NCI-H146 (cell line): ENCODE results near the gene PLCB4.

ENCODE experiments used
- DNase-seq: peaks from one replicate; lab custom pipeline; 2025; lab: John Stamatoyannopoulos, UW

The PLCB4 gene

DNA sequence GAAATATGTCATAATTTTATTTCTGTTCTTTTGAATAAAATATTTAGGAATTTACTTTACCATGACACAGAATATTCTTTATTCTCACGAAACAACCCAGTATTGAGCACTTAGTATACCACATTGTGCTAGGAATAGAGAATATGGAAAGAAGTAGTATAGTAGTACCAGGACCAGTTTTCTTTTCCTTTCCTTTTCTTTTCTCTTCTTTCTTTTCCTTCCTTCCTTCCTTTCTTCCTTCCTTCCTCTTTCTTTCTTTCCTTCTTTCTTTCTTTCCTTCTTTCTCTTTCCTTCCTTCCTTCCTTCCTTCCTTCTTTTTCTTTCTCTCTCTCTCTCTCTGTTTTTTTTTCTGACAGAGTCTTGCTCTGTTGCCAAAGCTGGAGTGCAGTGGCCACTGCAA is 7.5 kb upstream of the PLCB4 start:
- no peak for DNase-seq

DNA sequence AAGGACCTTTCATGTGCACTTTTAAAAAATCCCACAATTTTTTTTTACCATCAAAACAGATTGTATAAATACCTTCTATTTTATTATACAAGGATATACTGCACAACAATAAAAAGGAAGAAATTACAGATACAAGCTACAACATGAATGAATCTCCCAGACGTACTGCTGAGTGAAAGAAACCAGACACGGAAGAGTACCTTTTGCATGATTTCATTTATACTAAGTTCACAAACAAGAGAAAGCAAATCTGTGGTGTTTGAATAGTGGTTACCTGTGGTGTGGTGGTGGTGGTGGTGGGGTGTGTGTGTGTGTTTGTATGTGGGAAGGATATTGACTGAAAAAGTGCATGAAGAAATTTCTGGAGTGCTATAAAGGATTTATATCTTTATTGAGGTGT is 6.8 kb upstream of the PLCB4 start:
- no peak for DNase-seq

DNA sequence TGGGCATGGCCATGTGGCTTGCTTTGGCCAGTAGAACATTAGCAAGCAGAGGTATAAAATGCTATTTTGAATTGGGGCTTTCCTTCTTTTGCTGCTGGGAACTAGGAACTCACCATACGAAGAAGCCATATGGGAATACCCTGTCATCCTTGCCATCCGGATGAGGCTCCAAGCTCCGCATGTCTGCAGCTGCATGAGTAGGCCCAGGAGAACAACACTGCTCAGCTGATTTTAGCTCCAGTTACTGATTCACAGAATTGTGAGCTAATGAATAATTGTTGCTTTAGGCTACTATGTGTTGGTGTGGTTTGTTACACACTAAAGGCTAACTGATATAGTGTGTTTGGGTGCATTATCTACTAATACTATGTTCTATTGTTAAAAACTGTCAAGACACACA is 2.7 kb upstream of the PLCB4 start:
- no peak for DNase-seq

DNA sequence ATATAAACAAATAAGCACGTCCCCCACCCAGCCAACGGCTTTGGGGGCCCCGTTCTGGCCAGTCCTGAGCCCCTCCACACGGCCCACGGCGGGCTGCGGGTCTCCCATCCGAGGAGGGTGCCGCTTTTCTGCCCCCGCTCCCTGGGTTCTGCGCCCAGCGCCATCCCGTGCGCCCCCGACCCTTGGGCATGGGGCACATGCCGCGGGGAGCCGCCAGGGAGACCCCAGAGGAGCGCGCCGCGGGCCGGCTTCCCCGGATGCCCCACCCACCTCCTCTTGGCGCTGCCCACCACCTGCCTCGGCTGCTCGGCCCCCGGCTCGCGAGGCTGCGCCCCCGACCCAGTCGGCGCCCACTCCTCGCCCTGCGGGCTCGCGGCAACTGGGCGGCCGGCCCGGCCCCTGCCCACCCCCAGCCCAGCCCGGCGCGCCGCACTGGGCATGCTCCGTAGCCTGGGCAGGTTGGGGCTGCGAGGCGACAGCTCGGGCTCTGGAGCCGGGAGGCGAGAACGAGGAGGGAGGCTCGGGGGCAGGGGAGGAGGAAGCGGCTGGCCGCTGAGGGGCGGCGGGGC is 570 bp upstream of the PLCB4 start:
- DNase-seq: peak; percentile 89

DNA sequence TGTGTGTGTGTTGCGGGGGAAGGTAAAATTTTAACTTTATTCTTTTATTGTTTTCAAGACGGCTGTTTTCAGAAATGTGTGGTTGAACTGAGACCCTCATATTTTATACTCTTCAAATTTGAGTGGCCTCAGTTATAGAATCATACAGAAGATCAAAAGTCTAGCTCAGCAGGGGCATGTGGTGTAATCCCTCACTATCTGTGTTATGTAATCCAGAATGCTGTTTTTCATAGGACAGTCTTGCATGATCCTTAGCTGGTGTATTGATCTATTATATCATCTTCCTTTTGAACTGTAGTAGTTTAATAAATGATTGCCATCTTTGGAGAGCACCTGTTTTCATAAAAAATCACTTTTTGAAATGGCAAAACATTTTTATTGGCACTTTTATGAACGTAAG is 1.4 kb downstream of the PLCB4 start:
- DNase-seq: no peak

DNA sequence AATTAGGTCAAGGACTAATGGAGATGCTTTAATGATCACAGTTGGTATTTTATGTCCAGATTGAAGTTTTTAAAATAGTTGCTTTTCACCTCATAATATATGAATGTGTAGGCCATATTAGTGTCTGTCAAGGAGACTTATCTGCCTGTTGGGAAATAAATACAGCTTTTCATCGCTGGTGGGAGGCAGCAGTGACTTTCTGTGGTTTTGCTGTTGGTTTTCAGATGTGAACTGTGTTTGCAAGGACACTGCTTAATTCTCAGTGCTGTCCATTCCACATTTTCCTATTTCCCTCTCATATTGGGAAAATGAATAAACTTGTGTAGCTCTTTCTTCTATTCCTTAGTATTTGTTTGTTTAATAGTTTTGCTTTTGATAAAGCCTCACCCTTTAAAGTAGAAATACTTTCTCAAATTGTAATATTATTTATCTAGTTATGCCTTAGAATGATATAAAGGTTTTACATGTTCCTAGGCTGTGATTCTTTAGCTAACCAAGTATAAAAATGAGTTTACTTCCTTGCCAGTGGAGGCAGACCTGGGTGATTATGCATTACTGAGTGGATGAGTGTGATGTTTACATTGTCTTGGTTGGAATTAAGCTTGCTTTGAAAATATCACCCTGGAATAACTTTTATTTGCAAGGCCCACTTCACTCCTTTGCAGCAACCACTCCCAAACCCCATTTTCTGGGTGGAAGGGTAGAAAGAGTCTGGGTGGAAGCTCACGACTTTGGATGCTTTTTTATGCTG is 3.3 kb downstream of the PLCB4 start:
- no peak for DNase-seq

DNA sequence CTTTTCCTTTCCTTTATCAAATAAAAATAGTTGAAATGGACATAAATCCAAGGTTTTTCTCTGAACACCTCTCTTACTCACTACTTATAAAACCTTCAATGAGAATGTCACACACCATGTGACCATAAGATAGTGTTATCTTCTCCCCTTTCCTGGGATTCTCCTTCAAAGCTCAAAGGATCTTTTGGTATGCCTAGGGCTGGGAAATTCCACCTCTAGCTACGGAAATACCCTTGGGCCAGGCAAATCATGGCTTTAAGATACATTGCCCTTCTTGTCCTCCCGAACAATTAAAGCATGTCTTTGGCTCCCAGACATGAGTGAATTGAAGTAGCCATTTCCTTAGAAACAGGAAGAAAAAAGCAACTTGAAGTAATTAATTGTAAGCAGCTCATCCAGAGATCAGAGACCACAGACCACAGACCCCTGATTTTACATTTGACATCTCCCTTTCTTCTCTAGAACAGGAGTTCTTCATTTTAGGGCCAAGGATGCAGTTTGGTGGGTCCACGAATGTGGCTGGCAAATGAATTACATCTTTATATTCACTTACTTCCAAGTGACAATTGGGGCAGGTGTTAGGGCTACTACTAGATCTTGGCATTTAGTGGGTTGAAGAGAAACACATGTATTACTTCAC is 4.1 kb downstream of the PLCB4 start:
- no peak for DNase-seq

DNA sequence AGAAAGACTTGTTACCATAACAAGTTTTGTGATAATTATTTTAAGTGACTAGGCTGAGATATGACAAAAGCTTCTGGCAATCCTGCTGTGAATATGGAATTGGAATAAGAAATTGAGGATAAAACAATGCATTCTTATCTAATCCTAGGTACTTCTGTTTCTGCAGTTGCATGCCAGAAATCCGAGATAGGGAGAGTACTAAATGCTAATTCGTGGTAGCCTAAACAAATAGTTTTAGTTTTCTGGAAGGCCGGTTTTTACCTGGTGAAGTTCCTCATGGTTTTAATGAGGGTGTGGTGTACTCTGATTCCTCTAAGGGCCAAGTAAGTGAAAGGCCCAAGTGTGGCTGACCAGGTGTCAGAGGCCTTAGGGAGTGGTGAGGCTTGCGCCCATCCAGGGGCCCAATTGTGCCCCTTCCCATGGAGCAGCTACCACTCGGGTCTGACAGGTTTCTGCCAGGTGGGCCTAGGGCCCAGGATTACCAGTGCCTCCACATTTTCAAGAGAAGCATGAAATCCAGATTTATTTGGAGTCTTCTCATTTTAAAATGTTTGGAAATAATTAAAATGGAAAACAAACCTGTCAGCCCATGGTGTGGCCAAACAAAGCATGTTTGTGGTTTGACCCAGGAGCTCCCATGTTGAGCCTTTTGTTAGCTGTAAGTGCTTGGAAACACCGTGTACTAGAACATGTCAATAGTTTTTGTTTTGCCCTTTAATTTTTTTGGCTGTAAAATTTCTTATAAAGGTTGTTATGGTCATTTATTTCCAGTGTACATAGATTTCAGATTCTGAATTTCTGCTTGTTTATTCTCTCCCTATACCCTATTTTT is 6.6 kb downstream of the PLCB4 start:
- DNase-seq: peak; percentile 29

DNA sequence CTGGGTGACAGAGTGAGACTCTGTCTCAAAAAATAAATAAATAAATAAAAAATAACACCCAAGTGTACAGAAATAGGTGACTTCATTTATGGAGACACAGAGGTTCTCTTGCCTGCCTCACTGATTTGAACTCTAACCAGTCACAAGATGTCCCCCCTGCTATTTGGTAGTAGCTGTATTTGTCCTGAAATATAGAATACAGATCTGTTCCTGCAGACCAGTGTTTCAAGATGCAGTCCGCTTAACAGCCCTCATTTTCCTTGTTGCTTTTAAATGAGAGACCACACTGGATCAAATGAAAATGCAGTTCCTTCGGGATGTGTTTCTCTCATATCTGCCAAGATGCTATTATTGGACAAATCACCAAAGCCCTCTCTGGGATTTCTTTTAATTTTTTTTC is 7.6 kb downstream of the PLCB4 start:
- DNase-seq: no peak

DNA sequence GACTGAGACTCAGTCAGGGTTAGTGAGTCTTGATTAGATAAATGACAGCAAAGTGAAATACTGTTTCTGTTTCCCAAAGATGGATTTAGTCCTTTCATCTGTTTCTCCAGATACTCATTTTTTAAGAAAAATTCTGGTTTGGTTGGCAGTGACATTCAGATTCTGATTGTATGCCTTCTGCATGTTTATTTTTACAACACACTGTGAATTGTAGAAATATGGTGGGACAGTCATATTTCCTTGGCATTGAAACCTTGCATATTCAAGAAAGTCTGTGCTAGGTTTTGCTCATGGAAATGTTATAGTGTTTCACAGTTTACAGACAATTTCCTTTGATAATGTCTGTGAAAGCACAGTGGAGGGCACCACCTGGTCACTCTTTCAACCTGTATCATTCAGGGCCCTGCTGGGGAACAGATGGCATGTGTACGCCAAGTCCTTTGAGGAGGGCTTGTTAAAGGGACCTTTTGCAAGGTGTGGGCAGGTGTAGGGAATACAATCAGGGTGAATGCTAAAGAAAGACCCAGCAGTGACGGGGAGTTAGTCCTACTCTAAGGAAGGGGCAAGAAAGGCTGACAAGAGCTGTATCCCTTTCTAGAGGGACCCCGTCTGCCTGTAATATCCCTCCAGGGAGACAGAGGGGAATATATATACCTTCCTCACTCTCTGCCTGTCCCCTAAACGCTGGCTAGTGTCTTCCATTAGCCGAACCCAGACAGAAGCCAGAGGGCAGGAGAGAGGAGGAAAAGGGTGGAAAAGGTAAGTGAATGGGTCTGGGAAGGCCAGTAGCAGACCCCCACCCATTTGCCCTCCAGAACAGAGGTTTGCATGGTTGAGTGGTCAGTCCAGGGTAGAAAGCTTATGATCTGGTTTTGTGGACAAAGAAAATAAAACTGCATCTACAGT is 10.2 kb downstream of the PLCB4 start:
- DNase-seq: peak; percentile 91

DNA sequence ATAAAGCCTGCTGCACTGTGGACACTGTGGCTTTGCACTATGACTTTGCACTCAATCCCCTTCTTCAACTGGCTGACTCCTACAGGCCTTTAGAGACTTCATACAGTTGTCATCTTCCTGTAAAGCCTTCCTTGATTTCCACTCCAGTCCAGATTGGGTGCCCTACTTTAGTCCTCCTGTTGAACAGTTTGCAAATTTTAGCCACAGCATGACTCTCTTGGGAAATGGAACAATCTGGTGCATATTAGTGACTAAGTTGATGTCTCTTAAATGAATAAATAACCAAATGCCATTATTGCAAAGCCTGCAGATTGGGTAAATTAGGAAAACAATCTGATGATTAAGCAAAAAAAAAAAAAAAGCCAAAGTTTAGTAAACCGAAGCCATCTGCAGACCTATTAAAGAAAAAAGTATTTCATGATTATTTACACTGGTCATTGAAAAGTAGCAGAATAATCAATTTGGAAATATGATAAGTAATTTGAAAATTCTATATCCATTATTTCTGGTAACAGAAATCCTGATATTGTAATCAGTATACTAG is 12.6 kb downstream of the PLCB4 start:
- DNase-seq: no peak

DNA sequence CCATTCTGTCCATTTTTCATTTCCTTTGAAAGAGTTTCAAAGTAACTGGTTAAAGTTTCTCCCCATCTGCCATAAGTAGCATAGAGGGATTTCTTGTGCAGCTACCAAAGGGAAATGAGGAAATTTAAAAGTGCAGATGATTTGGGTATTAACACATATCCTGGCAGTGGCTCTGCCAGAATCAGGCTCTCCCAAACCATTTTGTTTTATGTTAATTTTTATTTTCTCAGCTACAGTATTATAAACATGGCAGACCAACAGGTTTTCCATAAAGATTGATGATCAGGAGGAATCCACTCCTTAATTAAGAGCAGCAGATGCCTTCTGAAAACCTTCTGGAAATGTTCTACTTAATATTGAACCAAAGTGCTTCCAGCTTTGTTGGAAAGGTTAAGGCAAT is 13.9 kb downstream of the PLCB4 start:
- no peak for DNase-seq

DNA sequence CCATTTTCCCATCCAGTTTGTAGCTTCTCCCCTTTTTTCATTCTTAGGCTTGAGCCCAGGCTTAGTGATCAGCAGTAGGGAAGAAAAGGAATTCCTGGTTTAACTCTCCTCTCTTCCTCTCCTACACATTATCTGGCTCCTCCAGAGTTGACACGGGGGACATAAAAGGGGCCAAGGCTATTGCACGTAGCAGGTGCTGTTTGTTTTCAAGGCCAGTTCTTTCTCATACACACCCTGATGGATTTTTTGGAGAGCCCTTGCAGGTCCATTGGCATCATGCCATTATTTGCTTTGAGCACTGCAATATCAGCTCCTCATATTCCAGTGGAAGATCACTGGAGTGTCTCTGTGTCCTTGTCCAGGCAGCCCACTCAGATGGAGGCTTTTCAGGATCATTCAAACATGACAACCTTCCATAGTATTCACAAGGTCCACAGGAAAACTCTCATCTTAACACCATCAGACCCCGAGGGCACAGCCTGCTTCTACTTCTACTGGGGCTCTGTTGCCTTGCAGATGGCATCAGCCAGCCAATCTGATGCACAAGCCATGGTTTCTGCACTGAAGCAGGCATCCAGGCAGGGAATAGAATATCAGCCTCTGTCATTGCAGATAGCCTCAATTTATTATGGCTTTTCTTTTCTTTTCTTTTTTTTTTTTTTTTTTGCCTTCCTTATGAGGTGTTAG is 18.8 kb downstream of the PLCB4 start:
- DNase-seq: peak; percentile 60

DNA sequence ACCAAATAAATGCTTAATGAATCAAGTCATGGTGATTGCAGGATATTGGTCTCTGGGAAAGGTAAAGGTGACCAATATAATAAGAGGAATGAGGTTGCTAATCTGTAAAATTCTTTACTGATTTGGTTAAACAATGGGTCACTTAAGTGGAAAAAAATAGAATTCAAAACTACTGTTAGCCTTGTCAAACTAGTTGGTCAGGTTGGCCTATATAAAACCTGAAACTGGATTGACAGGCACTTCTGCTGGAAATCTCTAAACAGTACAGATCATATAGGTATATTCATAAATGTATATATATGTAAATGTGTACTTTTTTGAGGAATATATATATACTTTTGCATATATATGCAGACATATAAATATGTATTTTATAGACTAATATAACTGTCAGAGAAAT is 19.7 kb downstream of the PLCB4 start:
- no peak for DNase-seq

DNA sequence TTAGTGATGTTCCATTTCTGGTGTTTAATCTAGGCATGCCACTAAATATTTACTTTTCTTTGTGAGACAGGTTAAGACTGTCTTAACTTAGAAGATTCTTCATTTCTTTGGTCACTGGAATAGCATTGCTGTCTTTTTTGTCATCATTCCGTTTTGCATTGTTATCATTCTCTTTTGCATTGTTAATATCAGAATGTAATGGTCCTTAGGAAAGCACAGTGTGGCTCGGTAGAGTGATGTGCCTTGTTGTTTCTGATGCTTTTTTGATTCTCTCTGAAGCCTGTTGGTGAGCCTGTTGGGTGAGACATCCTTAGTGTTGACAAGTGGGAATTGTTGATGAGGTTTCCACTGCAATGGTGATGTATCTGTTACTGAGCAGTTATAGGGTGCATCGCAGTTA is 23.2 kb downstream of the PLCB4 start:
- DNase-seq: no peak

DNA sequence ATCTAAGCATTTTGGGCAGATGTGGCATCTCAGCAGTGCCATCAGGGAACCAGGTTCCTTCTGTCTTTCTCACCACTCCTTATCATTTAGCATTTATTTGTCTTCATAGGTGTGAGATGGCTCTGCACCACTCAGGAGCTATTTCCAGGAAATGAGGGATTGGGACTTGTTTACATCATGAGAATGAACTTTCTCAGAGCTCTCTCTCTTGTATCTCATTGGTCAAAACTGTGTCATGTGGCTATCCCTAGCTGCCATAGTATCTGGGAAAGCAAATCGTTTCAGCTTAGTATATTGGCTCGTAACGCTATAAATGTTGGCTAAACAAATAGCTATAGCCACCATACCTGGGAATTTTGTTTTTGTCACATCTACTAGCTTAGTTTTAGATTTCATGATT is 23.8 kb downstream of the PLCB4 start:
- no peak for DNase-seq

DNA sequence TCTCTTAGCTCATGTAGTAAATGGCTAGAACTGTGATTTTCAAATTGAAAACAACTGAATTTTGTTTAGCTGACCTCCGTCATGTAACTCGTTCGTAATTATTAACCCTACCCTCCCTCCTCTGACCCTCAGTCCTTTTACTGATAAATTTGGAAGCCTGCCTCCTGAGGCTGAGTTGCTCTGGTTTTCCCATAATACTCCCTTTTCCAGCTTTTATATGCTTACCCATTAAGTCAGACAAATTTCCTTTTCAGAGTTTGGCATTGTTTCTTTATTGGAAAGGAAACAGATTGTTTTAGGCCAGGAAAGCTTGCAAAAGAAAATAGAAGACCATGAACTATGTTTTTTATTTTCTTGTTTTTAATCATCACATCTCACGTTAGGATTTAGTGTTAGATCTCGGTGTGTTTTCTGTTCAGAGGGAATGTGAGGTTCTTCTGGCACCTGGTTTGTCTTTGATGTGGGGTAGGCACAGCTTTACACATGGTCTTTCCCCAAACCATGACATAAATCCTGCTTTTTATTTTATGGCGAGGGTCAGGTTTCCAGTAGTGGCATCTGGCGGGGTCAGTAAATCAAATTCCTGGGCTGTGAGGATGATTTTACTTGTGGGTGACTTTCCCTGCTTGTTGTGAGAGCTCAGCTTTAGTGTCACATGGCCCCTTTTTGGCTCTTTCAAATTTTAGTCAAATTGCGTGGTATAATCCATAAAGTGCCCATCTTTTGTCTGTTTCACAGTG is 24.5 kb downstream of the PLCB4 start:
- DNase-seq: no peak

DNA sequence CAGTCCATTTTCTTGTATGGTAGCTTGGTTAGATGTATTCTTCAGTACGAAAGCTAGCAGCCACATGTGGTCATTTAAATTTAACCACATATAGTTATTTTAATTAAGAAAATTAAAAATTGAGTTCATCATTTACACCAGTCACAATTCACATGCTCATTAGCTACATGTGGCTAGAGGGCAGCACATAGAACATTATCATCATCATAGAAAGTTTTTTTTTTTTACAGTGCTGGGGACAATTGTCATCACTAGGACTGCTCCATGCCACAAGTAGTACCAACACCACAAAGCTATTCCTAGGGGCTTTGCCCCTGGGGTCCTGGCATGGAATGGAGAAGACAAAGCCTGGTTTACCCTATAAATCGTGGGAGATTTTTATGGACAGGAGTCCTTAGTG is 30.5 kb downstream of the PLCB4 start:
- DNase-seq: no peak

DNA sequence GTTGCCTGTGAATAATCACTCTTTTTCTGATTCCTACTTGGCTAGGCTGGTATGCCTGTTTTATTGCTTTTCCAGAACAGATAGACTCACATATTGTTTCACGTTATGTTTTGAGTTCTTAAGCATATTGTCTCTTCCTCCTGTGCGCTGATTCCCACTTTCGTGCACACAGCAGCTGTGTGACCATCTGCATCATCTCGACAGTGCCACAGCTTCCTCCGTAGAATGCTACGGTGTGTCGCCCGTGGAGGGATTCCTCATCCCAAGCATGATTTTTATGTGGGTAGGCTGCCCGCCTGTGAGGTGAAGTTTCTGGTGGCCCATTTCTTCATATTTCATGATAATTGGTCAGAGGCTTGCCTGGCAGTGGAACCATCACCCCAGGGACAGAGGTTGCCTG is 31.8 kb downstream of the PLCB4 start:
- DNase-seq: no peak

DNA sequence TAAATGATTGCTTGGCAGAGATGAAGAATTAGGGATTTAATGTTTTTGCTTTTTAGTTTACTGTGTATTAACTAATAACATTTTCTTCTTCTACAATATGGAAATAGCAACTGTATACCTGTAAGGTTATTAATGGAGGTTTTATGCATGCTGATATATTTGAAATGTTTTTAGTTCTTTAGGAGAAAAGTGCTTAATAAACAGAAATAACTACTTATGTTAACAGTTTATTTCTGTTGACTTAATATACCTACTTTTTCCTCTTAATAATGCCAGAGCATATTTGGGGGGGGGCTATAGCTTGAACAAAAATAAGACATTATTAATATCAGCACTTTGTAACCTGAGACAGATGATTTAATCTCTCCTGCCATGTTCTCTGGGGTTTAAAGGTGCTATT is 33.6 kb downstream of the PLCB4 start:
- no peak for DNase-seq
